Measurements from ENCODE around the gene RTKN.
"Not testable (repeated sequence)": the region's sequence is repeated elsewhere in the genome, so short reads cannot be mapped to it uniquely, and the experiment has no call there.

Gene RTKN

DNA sequence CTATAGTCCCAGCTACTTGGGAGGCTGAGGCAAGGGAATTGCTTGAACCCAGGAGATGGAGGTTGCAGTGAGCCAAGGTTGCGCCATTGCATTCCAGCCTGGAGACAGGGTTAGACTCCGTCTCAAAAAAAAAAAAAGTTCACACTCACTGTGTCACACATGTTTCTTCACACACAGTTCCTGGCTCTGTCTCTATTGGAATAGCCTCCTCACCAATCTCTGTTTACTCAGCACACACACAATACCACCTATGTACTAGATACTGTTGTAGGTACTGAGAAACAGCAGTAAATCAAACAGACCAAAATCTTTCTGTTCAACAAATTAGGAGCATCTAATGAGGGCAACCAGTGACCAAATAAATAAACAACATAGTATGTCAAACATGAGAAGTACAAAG is 44.4 kb upstream of the RTKN start:
- H3K9me2 ChIP-seq (replicated peaks; ENCODE audit: insufficient read depth, low read length) = no peaks in the 10 kb centered on the region
- no peaks in the 10 kb centered on the region for H3K27me3 ChIP-seq (ENCODE audit: low read length)
- H3K4me3 ChIP-seq (ENCODE audit: insufficient read depth, low read length, poor library complexity, severe bottlenecking) = no peak overlapping the region
- TF ChIP-seq EZH2phosphoT487 (conservative IDR thresholded peaks at IDR 0.05; ENCODE audit: low read length) = no peak
- TF ChIP-seq, protein P1, sequence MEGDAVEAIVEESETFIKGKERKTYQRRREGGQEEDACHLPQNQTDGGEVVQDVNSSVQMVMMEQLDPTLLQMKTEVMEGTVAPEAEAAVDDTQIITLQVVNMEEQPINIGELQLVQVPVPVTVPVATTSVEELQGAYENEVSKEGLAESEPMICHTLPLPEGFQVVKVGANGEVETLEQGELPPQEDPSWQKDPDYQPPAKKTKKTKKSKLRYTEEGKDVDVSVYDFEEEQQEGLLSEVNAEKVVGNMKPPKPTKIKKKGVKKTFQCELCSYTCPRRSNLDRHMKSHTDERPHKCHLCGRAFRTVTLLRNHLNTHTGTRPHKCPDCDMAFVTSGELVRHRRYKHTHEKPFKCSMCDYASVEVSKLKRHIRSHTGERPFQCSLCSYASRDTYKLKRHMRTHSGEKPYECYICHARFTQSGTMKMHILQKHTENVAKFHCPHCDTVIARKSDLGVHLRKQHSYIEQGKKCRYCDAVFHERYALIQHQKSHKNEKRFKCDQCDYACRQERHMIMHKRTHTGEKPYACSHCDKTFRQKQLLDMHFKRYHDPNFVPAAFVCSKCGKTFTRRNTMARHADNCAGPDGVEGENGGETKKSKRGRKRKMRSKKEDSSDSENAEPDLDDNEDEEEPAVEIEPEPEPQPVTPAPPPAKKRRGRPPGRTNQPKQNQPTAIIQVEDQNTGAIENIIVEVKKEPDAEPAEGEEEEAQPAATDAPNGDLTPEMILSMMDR (IDR thresholded peaks at IDR 0.05; ENCODE audit: insufficient read depth, low read length, poor library complexity, severe bottlenecking) = no peak
- H2AFZ ChIP-seq (ENCODE audit: low read depth, low read length, severe bottlenecking) = no peak overlapping the region
- no peak overlapping the region for H3K9ac ChIP-seq (ENCODE audit: low read length)
- H3K27ac ChIP-seq (ENCODE audit: low read depth, low read length) = no peak overlapping the region
- H3K9me3 ChIP-seq (ENCODE audit: insufficient read depth, low read length) = no peaks in the 10 kb centered on the region
- peaks cover 26% of the 10 kb centered on the region for H3K79me2 ChIP-seq (ENCODE audit: insufficient read depth, low read length)
- H3F3A ChIP-seq (ENCODE audit: insufficient read depth) = no peaks in the 10 kb centered on the region
- H3K36me3 ChIP-seq (ENCODE audit: low read length) = no peaks in the 10 kb centered on the region
- H3K4me2 ChIP-seq (ENCODE audit: low read depth, low read length, poor library complexity, severe bottlenecking) = no peak overlapping the region
- H4K20me1 ChIP-seq (ENCODE audit: low read depth, low read length) = no peaks in the 10 kb centered on the region

DNA sequence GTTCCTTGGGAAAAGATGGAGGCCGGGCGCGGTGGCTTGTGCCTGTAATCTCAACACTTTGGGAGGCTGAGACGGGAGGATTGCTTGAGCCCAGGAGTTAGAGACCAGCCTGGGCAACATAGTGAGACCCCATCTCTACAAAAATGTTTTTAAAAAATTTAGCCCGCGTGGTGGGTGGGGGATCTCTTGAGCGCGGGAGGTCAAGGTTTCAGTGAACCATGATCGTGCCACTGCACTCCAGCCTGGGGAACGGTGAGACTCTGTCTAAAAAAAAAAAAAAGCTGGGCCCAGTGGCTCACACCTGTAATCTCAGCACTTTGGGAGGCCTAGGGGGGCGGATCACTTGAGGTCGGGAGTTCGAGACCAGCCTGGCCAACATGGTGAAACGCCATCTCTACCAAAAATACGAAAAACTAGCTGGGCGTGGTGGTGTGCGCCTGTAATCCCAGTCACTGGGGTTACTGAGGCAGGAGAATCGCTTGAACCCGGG is 42.0 kb upstream of the RTKN start:
- peaks cover 26% of the 10 kb centered on the region for H3K79me2 ChIP-seq (ENCODE audit: insufficient read depth, low read length)
- H3K27ac ChIP-seq (ENCODE audit: low read depth, low read length) = peak overlapping the region; percentile 80; the same call in 1 of the 2 replicates
- H3K4me2 ChIP-seq (ENCODE audit: low read depth, low read length, poor library complexity, severe bottlenecking) = peak overlapping the region; percentile 89
- H3K36me3 ChIP-seq (ENCODE audit: low read length); H3K9me3 ChIP-seq (ENCODE audit: insufficient read depth, low read length); H4K20me1 ChIP-seq (ENCODE audit: low read depth, low read length); H3K27me3 ChIP-seq (ENCODE audit: low read length); H3F3A ChIP-seq (ENCODE audit: insufficient read depth); H3K9me2 ChIP-seq (replicated peaks; ENCODE audit: insufficient read depth, low read length): not testable (repeated sequence)
- H3K9ac ChIP-seq (ENCODE audit: low read length) = peak overlapping the region; percentile 84
- peak overlapping the region; percentile 84 for H2AFZ ChIP-seq (ENCODE audit: low read depth, low read length, severe bottlenecking)
- peak overlapping the region; percentile 96 for H3K4me3 ChIP-seq (ENCODE audit: insufficient read depth, low read length, poor library complexity, severe bottlenecking)

DNA sequence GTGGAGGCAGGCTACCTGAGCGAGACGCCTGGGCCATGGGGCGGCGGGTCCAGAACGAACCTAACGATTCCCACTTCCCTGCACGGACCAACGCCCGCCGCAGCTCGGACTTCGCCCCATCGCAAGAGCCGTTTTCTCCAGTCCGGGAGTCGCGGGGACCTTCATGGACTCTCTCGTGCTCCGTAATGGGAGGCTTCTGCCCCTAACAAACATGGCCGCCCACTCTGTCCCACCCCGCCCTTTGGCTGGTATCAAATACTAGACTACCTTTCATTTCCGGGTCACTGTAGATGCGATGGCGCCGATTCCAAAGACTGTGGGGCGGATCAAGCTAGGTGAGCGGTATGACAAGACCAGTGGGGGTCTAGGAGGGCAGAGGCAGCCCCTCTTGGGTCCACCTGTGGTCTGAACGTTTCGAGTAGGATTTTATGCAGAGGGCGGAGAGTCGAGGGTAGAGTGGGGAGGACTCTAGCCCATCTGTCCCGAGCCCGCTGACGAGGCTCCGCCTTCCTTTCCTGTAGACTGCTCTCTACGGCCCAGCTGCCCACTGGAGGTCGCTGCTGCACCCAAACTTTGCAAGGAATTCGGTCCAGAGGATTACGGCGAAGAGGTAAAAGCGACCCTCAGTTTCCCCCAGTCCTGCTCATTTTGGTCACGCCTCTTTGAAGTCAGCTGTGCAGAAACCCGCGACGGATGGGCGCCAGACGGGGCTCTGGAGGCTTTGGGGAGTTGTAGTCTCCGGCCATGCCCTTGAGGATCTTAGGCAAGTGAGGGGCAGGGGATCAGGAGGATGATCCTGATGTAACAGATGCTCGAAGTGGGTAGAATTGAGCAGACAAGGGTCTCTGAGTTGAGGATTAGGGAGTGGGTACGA is 41.3 kb upstream of the RTKN start, which contains the start of the genes CCDC142 and TTC31:
Gene CCDC142, minus strand, starts transcription at position 198 of the 874 bp plus-strand sequence. Its CDS starts 161 bp downstream, at position 37.
Gene TTC31, plus strand, starts transcription at position 281 of the 874 bp plus-strand sequence. Its CDS starts 15 bp downstream, at position 296.
- Histone ChIP-seq H3K4me2 (ENCODE audit: low read depth, low read length, poor library complexity, severe bottlenecking) (peak within 1 kb of the TSS; percentile 89), H3K9me2 (replicated peaks; ENCODE audit: insufficient read depth, low read length) (no peaks in the 10 kb centered on the region), H4K20me1 (ENCODE audit: low read depth, low read length) (no peaks in the 10 kb centered on the region), H3K36me3 (ENCODE audit: low read length) (peaks cover 4% of the 10 kb centered on the region; the same call in 1 of the 2 replicates), H3K79me2 (ENCODE audit: insufficient read depth, low read length) (peaks cover 26% of the 10 kb centered on the region), H3K9me3 (ENCODE audit: insufficient read depth, low read length) (no peaks in the 10 kb centered on the region), H3K27ac (ENCODE audit: low read depth, low read length) (peak within 1 kb of the TSS; percentile 80), H3K4me3 (ENCODE audit: insufficient read depth, low read length, poor library complexity, severe bottlenecking) (peak within 1 kb of the TSS; percentile 96), H3F3A (ENCODE audit: insufficient read depth) (no peaks in the 10 kb centered on the region), H3K27me3 (ENCODE audit: low read length) (no peaks in the 10 kb centered on the region), H2AFZ (ENCODE audit: low read depth, low read length, severe bottlenecking) (peak within 1 kb of the TSS; percentile 84), H3K9ac (ENCODE audit: low read length) (peak within 1 kb of the TSS; percentile 84)
- TF ChIP-seq, protein P1 (IDR thresholded peaks at IDR 0.05; ENCODE audit: insufficient read depth, low read length, poor library complexity, severe bottlenecking) = peak; percentile 82
- no peak for TF ChIP-seq EZH2phosphoT487 (conservative IDR thresholded peaks at IDR 0.05; ENCODE audit: low read length)

Measured in SU-DHL-6 (cell line).